Left ventricle myocardium superior (tissue), 1 donor: ENCODE measurements around the gene BNC2. TPM values are rescaled to one million over a fixed set of nuclear protein-coding genes. Genes with fewer than 3 reads are reported as not detected.

Experiments used
- ATAC-seq: fragments of 200-7000 bp; cut with Tn5 transposase; one replicate; pipeline ENCODE4 v1.9.1; 2020; ENCODE audit warnings: mild to moderate bottlenecking, moderate library complexity
- DNase-seq: peaks from one replicate; pipeline ENCODE4 v3.0.0-alpha.2; 2020
- intact Hi-C: fragments of 100-400 bp; cut with micrococcal nuclease; formaldehyde crosslinking; loops from one replicate; pipeline ENCODE4 v1.11.0; 2022
- total RNA-seq: library from RNA; stranded (reverse); fragmentation: NEBNext Ultra II Directional; extraction: Animal tissue kit (Norgen Biotek cat#: 25700); gene quantifications from one replicate; pipeline ENCODE4 v1.2.1, GENCODE V29; 2021
- donor health status: DM: no; HTN: yes; CAD: no; lungs with severe emphysema.

Gene BNC2
- total RNA-seq, 1 donor from 2014 or later = 6.3 TPM

GRCh38 chr9:16688814-16689213 lies 181.7 kb downstream of the BNC2 start:
- ATAC-seq (no peak), DNase-seq (no peak)
- intact Hi-C loops = no loop called here

DNA sequence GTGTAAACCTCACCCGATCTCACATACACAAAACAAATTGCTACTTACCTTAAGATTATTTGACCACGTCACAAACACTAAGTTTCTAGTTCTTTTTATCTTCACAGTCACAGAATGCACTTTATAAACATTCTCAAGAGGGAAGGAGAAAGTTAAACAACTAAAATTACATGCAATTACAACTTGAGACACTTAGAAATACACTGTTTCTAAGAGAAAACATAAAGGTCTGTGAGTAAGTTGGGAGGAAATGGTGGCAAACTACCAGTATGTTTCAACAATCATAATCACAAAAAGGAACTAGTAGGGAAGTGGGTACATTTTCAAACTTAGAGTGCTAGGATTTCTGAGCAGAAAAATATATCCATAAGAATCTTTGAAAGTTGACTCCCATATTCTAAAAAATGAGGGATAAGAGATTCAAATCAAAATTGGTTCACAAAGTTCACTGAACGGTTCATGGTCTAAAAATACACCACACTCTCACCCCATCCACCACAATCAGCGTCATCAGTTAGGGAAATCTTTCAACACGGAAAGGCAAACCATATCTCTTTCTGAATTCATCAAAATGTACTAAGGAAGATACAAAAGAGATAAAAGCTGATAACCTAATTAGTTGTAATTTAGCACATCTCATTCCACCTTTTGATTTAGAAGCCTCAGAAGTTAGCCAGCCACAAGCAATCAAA lies 182.6 kb downstream of the BNC2 start:
- ATAC-seq = no peak
- intact Hi-C loops = no loop called here
- DNase-seq = no peak

DNA sequence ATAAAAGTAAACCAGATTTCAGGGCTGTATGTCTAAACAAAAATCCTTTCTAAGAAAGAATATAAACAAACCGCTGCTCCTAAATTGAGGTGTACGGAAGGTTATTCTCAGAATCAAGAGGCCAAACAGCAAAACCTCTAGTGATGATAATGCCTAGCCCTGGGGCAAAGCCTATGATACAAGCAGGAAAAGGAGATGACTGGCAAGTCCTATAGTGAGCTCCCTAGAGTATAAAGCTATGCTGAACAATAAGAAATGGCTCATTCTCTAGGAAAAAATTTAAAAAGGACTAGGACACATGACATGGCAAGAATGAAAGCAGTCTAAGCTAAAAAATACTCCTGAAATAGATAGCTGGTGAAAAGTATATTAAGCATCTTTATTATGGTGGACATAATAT lies 187.1 kb downstream of the BNC2 start:
- ATAC-seq = no peak
- no peak for DNase-seq
- intact Hi-C loops = no loop called here

DNA sequence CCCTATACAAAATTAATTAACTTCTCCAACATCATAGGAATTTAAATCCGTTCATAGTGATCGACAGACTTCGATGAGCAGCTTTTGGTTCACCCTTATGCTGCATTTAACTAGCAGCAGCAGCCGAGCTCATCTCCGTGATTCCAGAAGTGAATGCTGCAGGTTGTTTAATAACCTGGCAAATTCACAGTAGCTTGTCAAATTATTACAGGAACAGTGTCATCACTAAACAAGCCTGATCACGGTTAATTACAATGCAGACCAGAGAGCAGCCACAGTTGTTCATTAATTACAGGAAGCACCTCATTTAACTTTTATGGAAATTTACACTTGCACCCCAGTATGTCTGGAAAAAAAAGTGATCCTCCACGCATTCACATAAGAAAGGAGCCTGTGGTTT lies 188.2 kb downstream of the BNC2 start:
- no peak for DNase-seq
- ATAC-seq = no peak
- intact Hi-C loops = no loop called here

GRCh38 chr9:16681652-16681987 lies 188.8 kb downstream of the BNC2 start:
- intact Hi-C loops = no loop called here
- ATAC-seq (no peak), DNase-seq (no peak)

DNA sequence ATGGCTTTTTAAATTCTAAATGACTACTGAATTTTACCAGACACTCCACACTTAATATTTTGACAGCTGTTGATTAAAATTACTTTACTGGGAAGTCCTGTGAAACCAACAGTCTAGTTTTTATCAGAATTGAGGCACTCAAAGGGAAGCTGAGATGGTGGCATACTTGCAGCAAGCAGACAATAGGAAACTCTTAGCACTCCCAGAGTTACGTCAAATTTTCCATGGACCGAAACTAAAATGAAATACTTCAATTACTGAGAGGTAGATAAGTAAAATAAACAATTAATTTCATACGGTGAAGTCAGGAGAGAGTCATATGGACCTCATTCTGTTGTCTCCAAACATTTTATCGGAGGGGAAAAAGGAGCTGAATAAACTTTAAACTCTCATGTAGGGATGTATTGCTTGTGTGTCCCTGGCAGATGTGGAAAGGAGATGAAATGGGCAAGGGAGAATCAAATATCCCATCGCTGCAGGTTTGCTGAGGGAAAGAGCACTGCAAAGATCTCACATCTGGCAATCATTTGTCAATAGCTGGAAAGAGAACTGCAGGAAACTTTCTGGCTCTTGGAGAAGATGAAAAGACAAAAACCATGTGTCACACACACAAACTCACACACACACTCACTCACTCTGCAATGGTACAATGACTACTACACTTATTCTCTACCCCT lies 189.4 kb downstream of the BNC2 start:
- ATAC-seq (no peak), DNase-seq (no peak)
- intact Hi-C loops = no loop called here

- ATAC-seq (no peak), DNase-seq (no peak)
- intact Hi-C loops = no loop called here
Observed at GRCh38 chr9:16680541-16680940, 189.9 kb downstream of the BNC2 start.

DNA sequence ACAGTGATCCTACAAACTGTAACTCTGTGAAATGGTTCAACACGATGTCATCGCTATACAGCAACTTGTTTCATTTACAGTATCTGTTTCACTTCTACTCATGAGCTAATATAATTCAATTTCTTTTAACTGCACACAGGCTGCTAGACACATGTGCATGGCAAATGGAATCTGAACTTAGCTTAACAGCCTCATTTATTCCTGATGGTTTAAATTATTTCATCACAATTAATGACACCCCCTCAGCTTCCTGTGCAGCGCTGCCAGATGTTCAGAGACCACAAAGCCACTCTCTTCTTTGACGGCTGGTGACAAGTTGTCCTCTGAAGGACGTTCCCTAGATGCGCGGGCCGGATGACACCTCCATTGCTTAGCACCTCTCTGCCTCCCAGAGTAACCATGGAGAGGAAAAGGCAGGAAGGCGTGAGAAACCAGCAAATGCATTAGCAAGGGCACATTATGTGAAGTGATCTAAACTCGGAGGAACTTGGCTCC lies 191.1 kb downstream of the BNC2 start:
- ATAC-seq (no peak), DNase-seq (no peak)

GRCh38 chr9:16676519-16676918 lies 194.0 kb downstream of the BNC2 start:
- no peak for ATAC-seq
- no peak for DNase-seq
- intact Hi-C loops = no loop called here

More for the DNA sequence above, 191.1 kb downstream of the BNC2 start:
- intact Hi-C loops = no loop called here

DNA sequence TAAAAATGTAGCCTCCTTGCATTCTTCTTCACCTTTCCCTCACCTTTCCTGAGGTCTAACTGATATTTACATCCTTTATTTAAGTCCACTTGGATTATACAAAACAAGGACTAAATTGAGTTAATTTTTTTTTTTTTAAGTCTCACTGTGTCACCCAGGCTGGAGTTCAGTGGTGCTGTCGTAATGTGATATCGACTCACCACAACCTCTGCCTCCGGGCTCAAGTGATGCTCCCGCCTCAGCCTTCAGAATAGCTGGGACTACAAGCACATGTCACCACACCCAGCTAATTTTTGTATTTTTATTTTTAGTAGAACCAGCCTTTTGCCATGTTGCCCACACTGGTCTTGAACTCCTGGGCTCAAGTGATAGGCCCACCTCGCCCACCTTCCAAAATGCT lies 195.3 kb downstream of the BNC2 start:
- ATAC-seq = no peak
- intact Hi-C loops = no loop called here
- DNase-seq = no peak

GRCh38 chr9:16673171-16673570 lies 197.3 kb downstream of the BNC2 start:
- DNase-seq (no peak), ATAC-seq (no peak)
- intact Hi-C loops = no loop called here

DNA sequence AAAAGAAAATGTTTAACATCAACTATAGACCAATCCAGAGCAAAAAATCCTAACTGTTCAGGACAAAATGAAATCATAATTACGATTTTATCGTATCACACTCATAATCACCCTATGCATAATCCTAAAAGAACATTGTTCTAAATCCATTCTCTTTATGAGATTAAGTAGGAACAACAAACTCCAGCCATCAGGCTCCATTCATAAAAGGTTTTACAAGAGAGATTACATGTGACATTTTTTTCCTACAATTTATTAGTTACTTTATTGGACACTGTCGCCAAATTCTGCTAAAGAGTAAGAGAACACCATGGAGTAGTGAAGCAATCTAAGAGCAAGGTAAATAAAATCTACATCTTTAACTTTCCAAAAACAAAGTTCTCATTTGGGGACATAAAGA lies 198.0 kb downstream of the BNC2 start:
- intact Hi-C loops = no loop called here
- DNase-seq = no peak
- ATAC-seq = no peak

GRCh38 chr9:16671591-16672137 lies 198.8 kb downstream of the BNC2 start:
- intact Hi-C loops = no loop called here
- DNase-seq (no peak), ATAC-seq (no peak)

DNA sequence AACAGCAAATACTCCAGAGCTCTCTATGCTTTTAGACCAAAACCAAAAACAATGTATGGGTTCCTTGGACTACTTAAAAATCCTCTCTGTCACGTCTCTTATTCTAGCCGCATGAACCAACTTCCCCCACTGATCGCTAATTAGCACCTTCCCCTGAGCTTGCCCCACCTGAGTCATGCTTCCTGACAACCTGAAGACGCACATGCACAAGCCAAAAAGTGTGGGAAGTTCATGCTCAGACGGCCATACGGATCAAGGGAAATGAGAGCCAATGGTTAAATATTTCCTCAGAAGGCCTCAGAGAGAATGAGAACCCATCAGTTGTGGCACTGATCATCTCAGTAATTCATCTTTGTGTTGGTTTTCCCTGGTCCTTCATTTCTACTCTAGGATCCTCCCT lies 199.7 kb downstream of the BNC2 start:
- no peak for ATAC-seq
- DNase-seq = no peak
- intact Hi-C loops = no loop called here

GRCh38 chr9:16668734-16669295 lies 201.7 kb downstream of the BNC2 start:
- intact Hi-C loops = no loop called here
- DNase-seq (no peak), ATAC-seq (no peak)

DNA sequence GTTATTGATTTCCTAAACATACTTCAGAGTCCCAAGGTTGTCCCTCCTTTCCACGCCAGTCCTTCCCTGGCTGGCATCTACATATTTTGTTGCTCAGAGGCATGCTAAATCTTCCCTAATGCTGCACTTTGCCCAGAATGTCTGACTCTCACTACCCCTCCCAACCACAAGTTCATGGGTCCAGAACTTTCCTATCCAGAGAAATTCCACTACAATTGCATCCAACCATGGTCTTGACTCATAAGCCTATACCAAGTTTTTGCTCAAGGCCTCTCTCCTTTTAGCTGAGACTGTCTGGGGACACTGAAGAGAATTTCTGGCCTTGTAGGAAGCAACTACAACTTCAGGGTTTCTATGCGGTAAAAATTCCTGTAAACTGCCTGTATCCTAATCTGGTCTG lies 206.3 kb downstream of the BNC2 start:
- no peak for ATAC-seq
- DNase-seq = no peak
- intact Hi-C loops = no loop called here

- intact Hi-C loops = no loop called here
- DNase-seq (no peak), ATAC-seq (no peak)
Observed at GRCh38 chr9:16661816-16662215, 208.7 kb downstream of the BNC2 start.

DNA sequence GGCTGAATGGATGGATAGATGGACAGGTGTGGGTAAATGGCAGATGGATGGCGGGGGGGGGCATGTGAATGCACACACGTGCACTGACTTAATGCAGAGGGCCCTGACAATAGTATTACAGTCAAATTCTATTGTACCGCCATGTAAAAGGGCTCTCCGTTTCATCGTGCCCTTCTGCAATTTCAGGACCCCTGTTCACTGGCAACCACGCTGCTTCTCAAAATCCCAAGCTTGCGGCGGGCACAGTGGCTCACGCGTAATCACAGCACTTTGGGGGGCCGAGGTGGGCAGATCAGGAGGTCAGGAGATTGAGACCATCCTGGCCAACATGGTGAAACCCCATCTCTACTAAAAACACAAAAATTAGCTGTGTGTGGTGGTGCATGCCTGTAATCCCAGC lies 211.4 kb downstream of the BNC2 start:
- intact Hi-C loops = no loop called here
- DNase-seq = no peak
- no peak for ATAC-seq

DNA sequence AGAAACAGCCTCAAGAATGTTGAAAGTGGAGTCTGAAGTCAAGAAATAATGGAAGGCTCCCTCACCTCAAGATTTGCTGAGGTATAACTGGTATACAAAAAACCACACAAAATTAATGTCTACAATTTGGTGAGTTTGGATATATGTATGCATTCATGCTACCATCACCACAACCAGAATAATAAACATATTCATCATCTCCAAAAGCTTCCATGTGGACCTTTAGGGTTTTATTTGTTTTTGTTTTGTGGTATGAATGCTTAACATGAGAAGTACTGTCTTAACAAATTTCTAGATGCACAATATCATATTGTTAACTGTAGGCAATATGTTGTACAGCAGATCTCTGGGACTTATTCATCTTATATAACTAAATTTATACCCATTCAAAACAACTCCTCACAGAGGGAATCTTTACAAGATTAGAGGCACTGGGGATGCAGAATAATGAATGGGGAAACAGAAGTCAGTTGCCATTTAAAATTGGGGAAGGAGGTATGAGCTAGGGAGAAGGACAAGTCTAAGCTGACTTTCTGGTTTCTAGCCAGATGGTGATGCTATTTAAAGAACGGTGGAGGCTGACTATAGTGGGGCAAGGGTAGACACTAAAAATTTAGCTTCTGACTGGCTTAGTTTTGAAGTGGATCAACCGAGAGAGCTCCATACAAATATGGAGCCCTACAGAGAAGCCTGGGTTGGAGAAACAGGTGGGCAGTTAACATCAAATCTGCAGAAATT lies 213.9 kb downstream of the BNC2 start:
- DNase-seq = no peak
- intact Hi-C loops = no loop called here
- ATAC-seq = no peak

DNA sequence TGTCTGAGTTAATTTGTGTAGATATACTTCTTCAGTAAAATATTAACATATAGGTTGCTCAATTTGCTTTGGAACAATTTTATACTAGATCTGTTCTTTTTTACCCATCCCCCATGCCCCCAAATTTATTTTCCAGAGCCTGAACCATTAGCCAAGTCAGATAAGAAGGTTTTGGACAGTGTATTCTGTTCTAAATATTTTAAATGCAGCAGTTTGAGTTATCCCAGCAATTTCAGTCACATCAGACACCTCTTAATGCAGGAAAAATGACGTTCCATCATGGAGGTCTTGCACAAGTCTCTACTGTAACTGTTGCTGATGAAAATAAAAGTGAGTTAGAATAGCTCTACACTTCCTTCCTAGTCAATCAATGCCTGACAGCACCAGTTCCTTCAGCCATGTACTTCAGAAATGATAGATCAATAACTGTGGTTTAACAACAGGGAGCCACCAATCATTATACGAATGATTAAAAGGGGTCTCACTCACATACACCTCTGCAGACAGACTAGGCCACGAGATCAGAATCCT lies 215.8 kb downstream of the BNC2 start:
- no peak for DNase-seq
- no peak for ATAC-seq
- intact Hi-C loops = no loop called here
